BE2C (cell line): ENCODE measurements around the gene PIK3R4.

ENCODE experiments used
- DNase-seq: peaks from one replicate; pipeline ENCODE4 v3.0.0-alpha.2; 2020
- H3K27me3 ChIP-seq: fragments of 250-450 bp; sonication (Bioruptor Pico); 2 replicates; pipeline ENCODE4 v1.5.1; 2020; ENCODE audit warnings: mild to moderate bottlenecking
- H3K36me3 ChIP-seq: fragments of 250-450 bp; sonication (Bioruptor Pico); 2 replicates; pipeline ENCODE4 v1.5.1; 2020; ENCODE audit warnings: mild to moderate bottlenecking
- H3K4me1 ChIP-seq: fragments of 250-450 bp; sonication (Bioruptor Pico); 2 replicates; pipeline ENCODE4 v1.5.1; 2020
- H3K4me3 ChIP-seq: 2 replicates; pipeline ENCODE4 v1.5.1; 2011; ENCODE audit warnings: low read depth, low read length
- H3K9me3 ChIP-seq: fragments of 250-450 bp; sonication (Bioruptor Pico); 2 replicates; pipeline ENCODE4 v1.5.1; 2020
- TF ChIP-seq, protein P1 (sequence below): IDR thresholded peaks from 2 replicates; pipeline ENCODE4 v1.5.1; 2012; ENCODE audit warnings: mild to moderate bottlenecking, low read depth, low read length

PIK3R4 gene

DNA sequence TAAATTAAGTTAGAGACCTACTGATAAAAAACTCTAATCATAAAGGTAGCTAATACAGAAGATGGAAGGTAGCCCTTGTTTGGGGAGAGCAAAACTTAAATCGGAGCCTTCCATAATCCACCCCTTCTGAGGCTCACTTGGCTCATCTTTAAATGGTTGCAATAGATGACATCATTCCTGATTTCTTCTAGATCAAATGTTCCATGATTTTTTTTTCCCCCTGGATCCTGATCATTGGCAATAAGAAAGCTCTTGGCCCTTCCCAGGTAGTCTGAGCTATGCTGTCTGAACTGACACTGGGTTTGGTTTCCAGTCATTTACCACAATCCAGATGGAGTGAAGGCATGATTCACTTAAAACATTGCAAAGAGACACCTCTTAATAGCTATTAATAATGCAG lies 92.5 kb downstream of the PIK3R4 start:
- Histone ChIP-seq H3K27me3 (no peaks in the 10 kb centered on the region), H3K4me3 (no peak overlapping the region), H3K4me1 (peaks cover 6% of the 10 kb centered on the region), H3K9me3 (no peaks in the 10 kb centered on the region), H3K36me3 (no peaks in the 10 kb centered on the region; the same call in 1 of the 2 replicates)
- DNase-seq: no peak
- TF ChIP-seq, protein P1, sequence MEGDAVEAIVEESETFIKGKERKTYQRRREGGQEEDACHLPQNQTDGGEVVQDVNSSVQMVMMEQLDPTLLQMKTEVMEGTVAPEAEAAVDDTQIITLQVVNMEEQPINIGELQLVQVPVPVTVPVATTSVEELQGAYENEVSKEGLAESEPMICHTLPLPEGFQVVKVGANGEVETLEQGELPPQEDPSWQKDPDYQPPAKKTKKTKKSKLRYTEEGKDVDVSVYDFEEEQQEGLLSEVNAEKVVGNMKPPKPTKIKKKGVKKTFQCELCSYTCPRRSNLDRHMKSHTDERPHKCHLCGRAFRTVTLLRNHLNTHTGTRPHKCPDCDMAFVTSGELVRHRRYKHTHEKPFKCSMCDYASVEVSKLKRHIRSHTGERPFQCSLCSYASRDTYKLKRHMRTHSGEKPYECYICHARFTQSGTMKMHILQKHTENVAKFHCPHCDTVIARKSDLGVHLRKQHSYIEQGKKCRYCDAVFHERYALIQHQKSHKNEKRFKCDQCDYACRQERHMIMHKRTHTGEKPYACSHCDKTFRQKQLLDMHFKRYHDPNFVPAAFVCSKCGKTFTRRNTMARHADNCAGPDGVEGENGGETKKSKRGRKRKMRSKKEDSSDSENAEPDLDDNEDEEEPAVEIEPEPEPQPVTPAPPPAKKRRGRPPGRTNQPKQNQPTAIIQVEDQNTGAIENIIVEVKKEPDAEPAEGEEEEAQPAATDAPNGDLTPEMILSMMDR: no peak

DNA sequence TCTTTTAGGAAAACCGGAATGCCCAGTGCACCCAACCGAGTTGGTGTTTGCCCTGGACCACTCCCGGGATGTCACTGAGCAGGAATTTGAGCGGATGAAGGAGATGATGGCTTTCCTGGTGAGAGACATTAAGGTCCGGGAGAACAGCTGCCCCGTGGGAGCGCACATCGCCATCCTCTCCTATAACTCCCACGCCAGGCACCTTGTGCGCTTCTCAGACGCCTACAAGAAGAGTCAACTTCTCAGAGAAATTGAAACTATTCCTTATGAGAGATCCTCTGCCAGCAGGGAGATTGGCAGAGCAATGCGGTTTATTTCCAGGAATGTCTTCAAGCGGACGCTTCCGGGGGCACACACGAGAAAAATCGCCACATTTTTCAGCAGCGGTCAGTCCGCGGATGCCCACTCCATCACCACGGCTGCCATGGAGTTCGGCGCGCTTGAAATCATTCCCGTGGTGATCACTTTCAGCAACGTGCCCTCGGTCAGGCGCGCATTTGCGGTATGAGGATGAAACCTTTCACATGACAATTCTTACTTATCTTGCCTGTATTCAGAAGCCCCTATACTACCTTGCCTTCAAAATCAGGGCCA lies 97.5 kb downstream of the PIK3R4 start:
- TF ChIP-seq, protein P1: no peak
- Histone ChIP-seq H3K27me3 (no peaks in the 10 kb centered on the region), H3K4me3 (no peak overlapping the region), H3K9me3 (no peaks in the 10 kb centered on the region), H3K36me3 (no peaks in the 10 kb centered on the region), H3K4me1 (no peaks in the 10 kb centered on the region)
- no peak for DNase-seq

DNA sequence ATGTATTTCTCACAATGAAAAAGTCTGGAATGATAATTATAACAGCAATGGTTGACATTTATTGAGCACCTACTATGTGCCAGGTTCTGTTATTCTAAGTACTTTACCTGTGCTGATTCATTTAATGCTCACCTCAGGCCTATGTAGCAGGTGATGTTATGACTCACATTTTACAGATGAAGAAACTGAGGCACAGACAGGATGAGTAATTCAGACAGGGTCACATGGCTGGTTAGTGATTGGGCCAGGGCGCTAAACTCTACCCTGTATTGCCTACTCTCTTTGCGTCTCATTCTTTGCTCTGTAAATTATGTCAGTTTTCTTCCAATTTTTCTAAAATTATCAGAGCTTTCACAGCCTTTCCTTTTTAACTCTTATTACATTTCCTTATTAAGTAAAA lies 98.3 kb downstream of the PIK3R4 start:
- Histone ChIP-seq H3K27me3 (no peaks in the 10 kb centered on the region), H3K4me1 (no peaks in the 10 kb centered on the region), H3K4me3 (no peak overlapping the region), H3K36me3 (no peaks in the 10 kb centered on the region), H3K9me3 (no peaks in the 10 kb centered on the region)
- no peak for DNase-seq
- TF ChIP-seq, protein P1: no peak

DNA sequence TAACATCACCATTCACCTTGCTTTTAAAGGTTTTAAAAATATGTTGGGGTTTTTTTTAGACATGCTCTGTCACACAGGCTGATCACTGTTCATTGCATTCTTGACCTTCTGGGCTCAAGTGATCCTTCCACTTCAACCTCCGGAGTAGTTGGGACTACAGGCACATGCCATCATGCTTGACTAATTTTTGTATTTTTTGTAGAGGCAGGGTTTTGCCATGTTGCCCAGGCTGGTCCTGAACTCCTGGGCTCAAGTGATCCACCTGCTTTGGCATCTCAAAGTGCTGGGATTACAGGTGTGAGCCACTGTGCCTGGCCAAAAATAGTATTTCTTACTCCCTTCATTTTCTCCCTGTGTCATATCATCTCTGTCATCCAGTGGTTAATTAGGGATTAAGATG lies 101.4 kb downstream of the PIK3R4 start:
- Histone ChIP-seq H3K27me3 (no peaks in the 10 kb centered on the region), H3K36me3 (no peaks in the 10 kb centered on the region), H3K4me3 (no peak overlapping the region), H3K4me1 (no peaks in the 10 kb centered on the region), H3K9me3 (no peaks in the 10 kb centered on the region)
- no peak for DNase-seq
- TF ChIP-seq, protein P1: no peak

GRCh38 chr3:130644628-130645253 lies 101.9 kb downstream of the PIK3R4 start:
- Histone ChIP-seq H3K27me3 (no peaks in the 10 kb centered on the region), H3K36me3 (no peaks in the 10 kb centered on the region), H3K4me1 (no peaks in the 10 kb centered on the region), H3K9me3 (no peaks in the 10 kb centered on the region), H3K4me3 (no peak overlapping the region)
- TF ChIP-seq, protein P1: no peak
- DNase-seq: no peak

- Histone ChIP-seq H3K27me3 (no peaks in the 10 kb centered on the region), H3K4me1 (no peaks in the 10 kb centered on the region), H3K36me3 (no peaks in the 10 kb centered on the region), H3K9me3 (no peaks in the 10 kb centered on the region), H3K4me3 (no peak overlapping the region)
- TF ChIP-seq, protein P1: no peak
- DNase-seq: no peak
These were observed 106.6 kb downstream of the PIK3R4 start for GRCh38 chr3:130640027-130640426.
